GM23338 (cell line): ENCODE measurements around the gene TTF1. TPM values are rescaled to one million over a fixed set of nuclear protein-coding genes. Genes with fewer than 3 reads are reported as not detected.

Experiments used
- ATAC-seq: fragments of 200-7000 bp; cut with Tn5 transposase; 3 replicates; pipeline ENCODE4 v1.9.1; 2020
- DNase-seq: peaks from one replicate; pipeline ENCODE4 v3.0.0-alpha.2; 2015; ENCODE audit warnings: low spot score
- H2AFZ ChIP-seq: fragments of 200-600 bp; sonication (generic); 2 replicates; pipeline ENCODE4 v1.8.0; 2016; ENCODE audit warnings: antibody characterized with exemption, mild to moderate bottlenecking, moderate library complexity
- H3F3A ChIP-seq: fragments of 200-600 bp; sonication (generic); replicated peaks from 2 replicates; pipeline ENCODE4 v1.8.0; 2017; ENCODE audit warnings: antibody characterized with exemption, mixed run types, low read depth
- H3K27ac ChIP-seq: fragments of 200-600 bp; sonication (generic); 2 replicates; pipeline ENCODE4 v1.6.1; 2016; ENCODE audit warnings: low read depth
- H3K27me3 ChIP-seq: fragments of 200-600 bp; sonication (generic); 2 replicates; pipeline ENCODE4 v1.8.0; 2016; ENCODE audit warnings: mild to moderate bottlenecking, mixed run types, moderate library complexity; ENCODE audit not compliant: insufficient read depth
- H3K36me3 ChIP-seq: fragments of 200-600 bp; sonication (generic); 2 replicates; pipeline ENCODE4 v1.8.0; 2016; ENCODE audit warnings: mild to moderate bottlenecking; ENCODE audit not compliant: insufficient read depth
- H3K4me1 ChIP-seq: fragments of 200-600 bp; sonication (generic); 2 replicates; pipeline ENCODE4 v1.8.0; 2016; ENCODE audit warnings: mild to moderate bottlenecking, moderate library complexity; ENCODE audit not compliant: insufficient read depth
- H3K4me2 ChIP-seq: fragments of 200-600 bp; sonication (generic); 2 replicates; pipeline ENCODE4 v1.7.1; 2017; ENCODE audit warnings: mixed run types
- H3K4me3 ChIP-seq: fragments of 200-600 bp; sonication (generic); 2 replicates; pipeline ENCODE4 v1.6.1; 2016; ENCODE audit warnings: mixed run types
- H3K79me2 ChIP-seq: fragments of 200-600 bp; sonication (generic); replicated peaks from 2 replicates; pipeline ENCODE4 v1.8.0; 2017; ENCODE audit warnings: mild to moderate bottlenecking; ENCODE audit not compliant: insufficient read depth
- H3K9me2 ChIP-seq: fragments of 200-600 bp; sonication (generic); 2 replicates; pipeline ENCODE4 v1.8.0; 2017; ENCODE audit not compliant: insufficient read depth
- H4K20me1 ChIP-seq: fragments of 200-600 bp; sonication (generic); replicated peaks from 2 replicates; pipeline ENCODE4 v1.8.0; 2017; ENCODE audit warnings: mild to moderate bottlenecking; ENCODE audit not compliant: insufficient read depth
- H3K27ac Mint-ChIP-seq: 2 replicates; pipeline ENCODE4 v1.8.0; 2020; ENCODE audit warnings: inconsistent platforms, mild to moderate bottlenecking, moderate library complexity, mixed read lengths
- H3K27me3 Mint-ChIP-seq: 3 replicates; pipeline ENCODE4 v1.8.0; 2022; ENCODE audit warnings: low read depth, mild to moderate bottlenecking, moderate library complexity, mixed read lengths, inconsistent platforms; ENCODE audit not compliant: insufficient read depth, poor library complexity
- H3K36me3 Mint-ChIP-seq: 3 replicates; pipeline ENCODE4 v1.8.0; 2021; ENCODE audit warnings: low read depth, mild to moderate bottlenecking, inconsistent platforms, moderate library complexity, mixed read lengths
- H3K4me1 Mint-ChIP-seq: 3 replicates; pipeline ENCODE4 v1.8.0; 2020; ENCODE audit warnings: mild to moderate bottlenecking, inconsistent platforms, mixed read lengths
- H3K4me3 Mint-ChIP-seq: 3 replicates; pipeline ENCODE4 v1.8.0; 2021; ENCODE audit warnings: moderate library complexity, mild to moderate bottlenecking, inconsistent platforms, mixed read lengths
- H3K9me3 Mint-ChIP-seq: 3 replicates; pipeline ENCODE4 v1.8.0; 2020; ENCODE audit warnings: moderate library complexity, mild to moderate bottlenecking, inconsistent platforms, mixed read lengths
- CREB1 ChIP-seq: fragments of 250-450 bp; sonication (Bioruptor Pico); IDR thresholded peaks from 2 replicates; pipeline ENCODE4 v1.5.0; 2020; ENCODE audit warnings: low read depth, mild to moderate bottlenecking, moderate library complexity
- POLR2AphosphoS5 ChIP-seq: IDR thresholded peaks from 2 replicates; pipeline ENCODE4 v1.6.1; 2016; ENCODE audit warnings: antibody characterized with exemption, low read depth
- REST ChIP-seq: IDR thresholded peaks from one replicate; pipeline ENCODE4 v1.6.1; 2018; ENCODE audit warnings: antibody characterized with exemption; ENCODE audit not compliant: unreplicated experiment
- STAT1 ChIP-seq: IDR thresholded peaks from one replicate; pipeline ENCODE4 v1.6.1; 2016; ENCODE audit warnings: antibody characterized with exemption; ENCODE audit not compliant: unreplicated experiment
- ZNF114 ChIP-seq: fragments of 250-450 bp; sonication (Bioruptor Pico); IDR thresholded peaks from 2 replicates; pipeline ENCODE4 v1.5.0; 2020; ENCODE audit warnings: mild to moderate bottlenecking, moderate library complexity
- ZNF331 ChIP-seq: fragments of 250-450 bp; sonication (Bioruptor Pico); IDR thresholded peaks from 2 replicates; pipeline ENCODE4 v1.5.0; 2020; ENCODE audit warnings: low read depth, mild to moderate bottlenecking, moderate library complexity
- ZNF462 ChIP-seq: fragments of 250-450 bp; sonication (Bioruptor Pico); IDR thresholded peaks from 2 replicates; pipeline ENCODE4 v1.5.0; 2020; ENCODE audit warnings: mild to moderate bottlenecking, moderate library complexity
- polyA plus RNA-seq: library from polyadenylated mRNA; unstranded; fragments of >200 nt; fragmentation: Nextera tagmentation; extraction: Ambion mirVana; gene quantifications from 2 replicates; pipeline ENCODE4 v1.2.1, GENCODE V29; 2016
- total RNA-seq: library from RNA; depleted of rRNA; stranded (reverse); fragments of >200 nt; shearing (Covaris generic); gene quantifications from 2 replicates; pipeline ENCODE4 v1.2.3, GENCODE V29; 2014

Gene TTF1
- total and polyA plus RNA-seq, 2 experiments from 2014 or later, result 14.9 to 25.0 TPM

DNA sequence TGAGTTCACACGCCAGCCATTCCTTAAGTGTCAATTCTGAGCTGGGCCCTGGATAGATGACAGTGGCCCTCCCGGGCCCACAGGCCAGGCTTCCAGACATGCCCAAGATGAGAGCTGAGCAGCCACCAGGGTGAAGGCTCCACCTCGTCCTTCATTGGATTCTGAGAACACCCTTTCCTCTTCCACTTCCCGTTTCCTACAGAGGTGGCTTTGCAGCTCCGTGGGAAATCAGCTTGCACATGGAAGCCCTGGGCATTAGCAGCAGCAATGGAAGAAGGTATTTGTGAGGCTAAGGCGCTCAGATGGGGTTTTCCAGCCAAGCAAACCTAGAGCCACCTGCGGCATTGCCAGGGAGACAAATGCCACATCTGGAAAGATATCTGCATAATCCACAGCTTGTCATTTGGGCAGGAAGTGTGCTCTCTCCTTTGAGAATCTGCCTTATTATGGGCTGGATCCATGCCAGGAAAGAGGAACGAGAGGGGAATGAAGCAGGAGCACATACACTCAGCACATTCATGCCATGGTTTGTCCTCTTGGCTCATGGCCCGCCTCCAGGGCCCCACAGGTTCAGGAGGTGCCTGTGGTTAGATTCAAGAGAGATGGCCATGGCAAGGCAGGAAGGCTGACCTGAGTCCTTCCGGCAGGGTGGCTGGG is 37.4 kb upstream of the TTF1 start:
- DNase-seq (no peak), ATAC-seq (no peak)
- TF ChIP-seq ZNF331 (CRISPR knock-in tag), result no peak
- TF ChIP-seq REST, result no peak
- no peak for TF ChIP-seq POLR2AphosphoS5
- TF ChIP-seq ZNF462 (CRISPR knock-in tag), result no peak
- no peak for TF ChIP-seq ZNF114
- no peak for TF ChIP-seq CREB1 (CRISPR knock-in tag)
- no peak for TF ChIP-seq STAT1
- no peaks in the 10 kb centered on the region for H3K36me3 ChIP-seq
- H3F3A ChIP-seq, result no peaks in the 10 kb centered on the region
- H3K27me3 ChIP-seq, result no peaks in the 10 kb centered on the region
- H3K9me2 ChIP-seq, result no peaks in the 10 kb centered on the region
- no peak overlapping the region for H3K27ac Mint-ChIP-seq
- H3K4me1 ChIP-seq, result peaks cover 8% of the 10 kb centered on the region
- no peaks in the 10 kb centered on the region for H3K79me2 ChIP-seq
- H3K4me3 ChIP-seq, result no peak overlapping the region
- 0 out of 2 replicates have a peak overlapping the region, but pooled peaks have one; percentile 10 for H2AFZ ChIP-seq
- H3K27ac ChIP-seq, result no peak overlapping the region
- no peak overlapping the region for H3K4me2 ChIP-seq
- no peaks in the 10 kb centered on the region for H4K20me1 ChIP-seq
- no peak overlapping the region for H3K4me3 Mint-ChIP-seq
- no peaks in the 10 kb centered on the region for H3K36me3 Mint-ChIP-seq
- H3K4me1 Mint-ChIP-seq, result peaks cover 16% of the 10 kb centered on the region
- peaks cover 3% of the 10 kb centered on the region for H3K27me3 Mint-ChIP-seq
- no peaks in the 10 kb centered on the region for H3K9me3 Mint-ChIP-seq
